ENCODE data around the gene SPATA31E1. TPM values are rescaled to one million over a fixed set of nuclear protein-coding genes. Genes with fewer than 3 reads are reported as not detected.

Gene SPATA31E1
- not detected for total RNA-seq

DNA sequence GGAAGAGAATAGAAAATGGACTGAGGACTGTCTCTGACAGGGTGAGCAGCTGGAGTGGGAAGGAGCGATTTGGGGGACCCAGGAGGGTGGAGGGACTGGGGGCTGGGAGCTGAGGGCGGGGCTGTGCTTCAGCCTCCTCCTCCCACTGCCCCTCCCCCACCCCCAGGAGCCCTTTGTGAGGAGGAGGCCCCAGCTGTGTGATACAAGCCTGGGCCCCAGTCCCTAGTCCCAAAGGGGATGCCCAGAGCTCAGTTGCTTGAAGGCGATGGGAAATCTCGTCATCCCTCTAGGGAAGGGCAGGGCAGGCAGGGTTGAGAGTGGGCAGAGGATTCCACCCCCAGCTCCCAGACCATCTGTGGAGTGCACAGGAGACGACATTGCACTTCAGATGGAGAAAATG, at the start of gene SPATA31E1:
SPATA31E1 (plus strand) TSS at position 251 of the 400 bp plus-strand sequence; CDS start at position 266, 15 bp downstream.
- TF ChIP-seq, protein P1, sequence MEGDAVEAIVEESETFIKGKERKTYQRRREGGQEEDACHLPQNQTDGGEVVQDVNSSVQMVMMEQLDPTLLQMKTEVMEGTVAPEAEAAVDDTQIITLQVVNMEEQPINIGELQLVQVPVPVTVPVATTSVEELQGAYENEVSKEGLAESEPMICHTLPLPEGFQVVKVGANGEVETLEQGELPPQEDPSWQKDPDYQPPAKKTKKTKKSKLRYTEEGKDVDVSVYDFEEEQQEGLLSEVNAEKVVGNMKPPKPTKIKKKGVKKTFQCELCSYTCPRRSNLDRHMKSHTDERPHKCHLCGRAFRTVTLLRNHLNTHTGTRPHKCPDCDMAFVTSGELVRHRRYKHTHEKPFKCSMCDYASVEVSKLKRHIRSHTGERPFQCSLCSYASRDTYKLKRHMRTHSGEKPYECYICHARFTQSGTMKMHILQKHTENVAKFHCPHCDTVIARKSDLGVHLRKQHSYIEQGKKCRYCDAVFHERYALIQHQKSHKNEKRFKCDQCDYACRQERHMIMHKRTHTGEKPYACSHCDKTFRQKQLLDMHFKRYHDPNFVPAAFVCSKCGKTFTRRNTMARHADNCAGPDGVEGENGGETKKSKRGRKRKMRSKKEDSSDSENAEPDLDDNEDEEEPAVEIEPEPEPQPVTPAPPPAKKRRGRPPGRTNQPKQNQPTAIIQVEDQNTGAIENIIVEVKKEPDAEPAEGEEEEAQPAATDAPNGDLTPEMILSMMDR (IDR thresholded peaks at IDR 0.05) = no peak
- TF ChIP-seq POLR2AphosphoS5 (IDR thresholded peaks at IDR 0.05) = no peak
- no peak for TF ChIP-seq POLR2A (IDR thresholded peaks at IDR 0.05)
- H3K27ac ChIP-seq = no peak within 1 kb of the TSS
- DNase-seq (ENCODE audit: low spot score in 2 of 2) = no peak
- peaks cover 0 to 7% of the 10 kb centered on the region in 2 donors for H3K27me3 ChIP-seq
- H3K36me3 ChIP-seq = no peaks in the 10 kb centered on the region
- H3K4me1 ChIP-seq = no peaks in the 10 kb centered on the region
- H3K9me3 ChIP-seq = no peaks in the 10 kb centered on the region
- intact Hi-C loops (cut with DNase I; ENCODE audit: low total_unique reads) = no loop called here
- no peak within 1 kb of the TSS for H3K4me3 ChIP-seq

GRCh38 chr9:87834357-87834756, 48.3 kb upstream of the SPATA31E1 start:
- DNase-seq (ENCODE audit: low spot score in 2 of 2) = no peak
- Histone ChIP-seq H3K4me3 (no peak overlapping the region), H3K27me3 (no peaks in the 10 kb centered on the region), H3K36me3 (no peaks in the 10 kb centered on the region), H3K9me3 (no peaks in the 10 kb centered on the region), H3K27ac (no peak overlapping the region), H3K4me1 (no peaks in the 10 kb centered on the region)
- intact Hi-C loops (cut with DNase I; ENCODE audit: low total_unique reads) = no loop called here
- TF ChIP-seq, protein P1 (IDR thresholded peaks at IDR 0.05) = no peak
- TF ChIP-seq POLR2A (IDR thresholded peaks at IDR 0.05) (no peak), POLR2AphosphoS5 (IDR thresholded peaks at IDR 0.05) (no peak)

DNA sequence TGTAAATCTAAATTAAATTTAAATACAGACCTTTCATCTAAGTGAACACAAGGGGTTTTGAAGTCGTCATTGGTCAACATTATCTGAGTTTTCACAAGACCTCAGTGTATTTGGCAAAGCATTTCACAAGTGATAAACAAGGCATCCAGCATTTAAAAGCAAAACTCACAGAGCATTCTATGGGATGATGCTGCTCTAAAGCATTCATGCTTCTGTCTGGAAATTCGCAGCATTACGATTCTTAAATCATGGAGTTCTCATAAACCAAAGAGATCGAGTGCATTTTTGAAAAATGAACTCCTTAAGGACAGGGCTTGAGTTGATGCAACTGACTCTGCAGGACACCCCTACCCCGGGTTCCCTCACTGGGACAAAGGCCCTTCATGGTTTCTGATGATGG, 46.1 kb upstream of the SPATA31E1 start:
- TF ChIP-seq POLR2A (IDR thresholded peaks at IDR 0.05) = no peak
- no peak for TF ChIP-seq POLR2AphosphoS5 (IDR thresholded peaks at IDR 0.05)
- TF ChIP-seq, protein P1 (IDR thresholded peaks at IDR 0.05) = no peak
- no peaks in the 10 kb centered on the region for H3K4me1 ChIP-seq
- no peaks in the 10 kb centered on the region for H3K36me3 ChIP-seq
- H3K4me3 ChIP-seq = no peak overlapping the region
- H3K27me3 ChIP-seq = no peaks in the 10 kb centered on the region
- DNase-seq (ENCODE audit: low spot score in 2 of 2) = no peak
- no peaks in the 10 kb centered on the region for H3K9me3 ChIP-seq
- intact Hi-C loops (cut with DNase I; ENCODE audit: low total_unique reads) = no loop called here
- H3K27ac ChIP-seq = no peak overlapping the region

DNA sequence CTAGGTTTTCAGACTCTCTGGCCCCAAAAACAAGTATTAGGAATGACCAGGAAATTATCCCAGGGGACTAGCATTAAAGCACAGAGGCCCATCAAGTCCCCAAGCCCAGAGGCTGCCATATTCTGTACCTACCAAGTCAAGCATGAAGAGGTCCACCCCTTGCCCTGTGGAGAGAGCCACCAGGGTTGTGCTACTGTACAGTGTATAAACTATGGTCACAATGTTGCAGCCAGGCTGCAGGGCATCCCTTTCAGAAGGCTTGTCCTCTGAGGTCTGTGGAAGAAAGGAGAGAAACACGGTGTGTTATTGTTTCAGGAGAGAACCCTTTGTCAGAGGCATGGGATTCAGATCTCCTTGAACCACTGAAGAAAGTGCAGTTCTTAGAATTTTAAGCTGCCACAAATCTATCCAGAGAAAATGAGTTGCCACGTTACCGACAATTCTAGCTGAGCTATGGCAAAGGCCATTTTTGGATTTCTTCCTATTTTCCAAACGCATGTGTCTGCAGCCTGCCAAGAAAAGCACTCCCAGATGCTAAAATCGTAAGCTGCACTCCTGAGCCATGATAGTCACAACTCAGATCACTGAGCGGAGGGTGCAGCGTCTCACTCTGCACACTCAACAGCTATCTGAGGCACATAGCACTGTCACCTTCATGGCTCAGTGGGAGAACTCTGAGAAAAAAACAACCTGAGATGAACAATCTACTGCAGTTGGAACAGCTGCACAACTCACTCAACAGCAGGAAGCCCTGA, 45.5 kb upstream of the SPATA31E1 start:
- intact Hi-C loops (cut with DNase I; ENCODE audit: low total_unique reads) = no loop called here
- TF ChIP-seq POLR2A (IDR thresholded peaks at IDR 0.05) = no peak
- TF ChIP-seq POLR2AphosphoS5 (IDR thresholded peaks at IDR 0.05) = no peak
- TF ChIP-seq, protein P1 (IDR thresholded peaks at IDR 0.05) = no peak

GRCh38 chr9:87840134-87840533, 42.5 kb upstream of the SPATA31E1 start:
- TF ChIP-seq, protein P1 (IDR thresholded peaks at IDR 0.05) = no peak
- no peak for TF ChIP-seq POLR2AphosphoS5 (IDR thresholded peaks at IDR 0.05)
- no peak for TF ChIP-seq POLR2A (IDR thresholded peaks at IDR 0.05)
- H3K9me3 ChIP-seq = no peaks in the 10 kb centered on the region
- H3K27ac ChIP-seq = no peak overlapping the region
- intact Hi-C loops (cut with DNase I; ENCODE audit: low total_unique reads) = no loop called here
- no peaks in the 10 kb centered on the region for H3K4me1 ChIP-seq
- no peak for DNase-seq (ENCODE audit: low spot score in 2 of 2)
- H3K4me3 ChIP-seq = no peak overlapping the region
- H3K36me3 ChIP-seq = no peaks in the 10 kb centered on the region
- H3K27me3 ChIP-seq = no peaks in the 10 kb centered on the region

More for the DNA sequence above, 45.5 kb upstream of the SPATA31E1 start:
- no peaks in the 10 kb centered on the region for H3K36me3 ChIP-seq
- no peak overlapping the region for H3K27ac ChIP-seq
- no peak for DNase-seq (ENCODE audit: low spot score in 2 of 2)
- H3K4me1 ChIP-seq = no peaks in the 10 kb centered on the region
- no peaks in the 10 kb centered on the region for H3K9me3 ChIP-seq
- no peaks in the 10 kb centered on the region for H3K27me3 ChIP-seq
- no peak overlapping the region for H3K4me3 ChIP-seq
